Colonic mucosa (tissue), 4 donors: ENCODE results near the gene DYNLT4. TPM values are rescaled to one million over a fixed set of nuclear protein-coding genes. Genes with fewer than 3 reads are reported as not detected.

Source experiments
- DNase-seq: peaks from one replicate; pipeline ENCODE4 v3.0.0-alpha.2; 2020
- H3K27ac ChIP-seq: fragments of 200-600 bp; one replicate; pipeline ENCODE4 v1.8.0; 2021
- H3K27me3 ChIP-seq: fragments of 200-600 bp; one replicate; pipeline ENCODE4 v1.8.0; 2021
- H3K36me3 ChIP-seq: fragments of 200-600 bp; one replicate; pipeline ENCODE4 v1.8.0; 2021
- H3K4me1 ChIP-seq: fragments of 200-600 bp; one replicate; pipeline ENCODE4 v1.8.0; 2021; ENCODE audit warnings: mild to moderate bottlenecking
- H3K4me3 ChIP-seq: fragments of 200-600 bp; one replicate; pipeline ENCODE4 v1.8.0; 2021
- H3K9ac ChIP-seq, 2 donors: one replicate each; pipeline ENCODE4 v1.7.0; 2013; ENCODE audit warnings: control low read depth in 2 of 2, low read depth in 2 of 2, low read length in 2 of 2
- H3K9me3 ChIP-seq: fragments of 200-600 bp; one replicate; pipeline ENCODE4 v1.8.0; 2021
- intact Hi-C: fragments of 100-400 bp; cut with DNase I; formaldehyde crosslinking; loops from one replicate; pipeline ENCODE4 v1.14.1; 2022
- total RNA-seq, 2 donors: library from RNA; stranded (reverse); fragmentation: NEBNext Ultra II Directional in 1 of 2; extraction: Animal tissue kit (Norgen Biotek cat#: 25700) in 1 of 2; gene quantifications; one replicate each; pipeline ENCODE4 v1.2.1, GENCODE V29; 2021
- TF ChIP-seq, protein P1 (sequence below): fragments of 200-600 bp; IDR thresholded peaks from one replicate; pipeline ENCODE4 v1.8.0; 2022; ENCODE audit warnings: antibody characterized with exemption, mild to moderate bottlenecking
- donor health status: healthy.
- donor health status: DM: no; HTN: no; CAD: no.
- donor health status: DM: no; HTN: no; CAD: no.

DYNLT4 gene
- total RNA-seq, 2 donors from 2014 or later, result 0.35 to 0.56 TPM

GRCh38 chr1:44778705-44779576 is 28.2 kb downstream of the DYNLT4 start:
- intact Hi-C loops, result no loop called here
- H3K4me3 ChIP-seq, result no peak overlapping the region

GRCh38 chr1:44777969-44778635 is 29.0 kb downstream of the DYNLT4 start:
- DNase-seq, result no peak
- no peak overlapping the region for H3K9ac ChIP-seq
- H3K9me3 ChIP-seq, result no peaks in the 10 kb centered on the region
- H3K36me3 ChIP-seq, result peaks cover 19% of the 10 kb centered on the region
- intact Hi-C loops, result no loop called here
- H3K4me3 ChIP-seq, result no peak overlapping the region
- H3K4me1 ChIP-seq, result peaks cover 6% of the 10 kb centered on the region
- H3K27ac ChIP-seq, result no peak overlapping the region
- H3K27me3 ChIP-seq, result no peaks in the 10 kb centered on the region
- TF ChIP-seq, protein P1, sequence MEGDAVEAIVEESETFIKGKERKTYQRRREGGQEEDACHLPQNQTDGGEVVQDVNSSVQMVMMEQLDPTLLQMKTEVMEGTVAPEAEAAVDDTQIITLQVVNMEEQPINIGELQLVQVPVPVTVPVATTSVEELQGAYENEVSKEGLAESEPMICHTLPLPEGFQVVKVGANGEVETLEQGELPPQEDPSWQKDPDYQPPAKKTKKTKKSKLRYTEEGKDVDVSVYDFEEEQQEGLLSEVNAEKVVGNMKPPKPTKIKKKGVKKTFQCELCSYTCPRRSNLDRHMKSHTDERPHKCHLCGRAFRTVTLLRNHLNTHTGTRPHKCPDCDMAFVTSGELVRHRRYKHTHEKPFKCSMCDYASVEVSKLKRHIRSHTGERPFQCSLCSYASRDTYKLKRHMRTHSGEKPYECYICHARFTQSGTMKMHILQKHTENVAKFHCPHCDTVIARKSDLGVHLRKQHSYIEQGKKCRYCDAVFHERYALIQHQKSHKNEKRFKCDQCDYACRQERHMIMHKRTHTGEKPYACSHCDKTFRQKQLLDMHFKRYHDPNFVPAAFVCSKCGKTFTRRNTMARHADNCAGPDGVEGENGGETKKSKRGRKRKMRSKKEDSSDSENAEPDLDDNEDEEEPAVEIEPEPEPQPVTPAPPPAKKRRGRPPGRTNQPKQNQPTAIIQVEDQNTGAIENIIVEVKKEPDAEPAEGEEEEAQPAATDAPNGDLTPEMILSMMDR, result no peak

More at GRCh38 chr1:44778705-44779576, 28.2 kb downstream of the DYNLT4 start:
- TF ChIP-seq, protein P1, result no peak
- Histone ChIP-seq H3K27ac (no peak overlapping the region), H3K27me3 (no peaks in the 10 kb centered on the region), H3K4me1 (peaks cover 6% of the 10 kb centered on the region), H3K36me3 (peaks cover 19% of the 10 kb centered on the region), H3K9ac (no peak overlapping the region), H3K9me3 (no peaks in the 10 kb centered on the region)
- DNase-seq, result no peak

GRCh38 chr1:44777547-44777946 is 29.6 kb downstream of the DYNLT4 start:
- DNase-seq, result no peak
- peaks cover 6% of the 10 kb centered on the region for H3K4me1 ChIP-seq
- H3K27me3 ChIP-seq, result no peaks in the 10 kb centered on the region
- intact Hi-C loops, result no loop called here
- no peaks in the 10 kb centered on the region for H3K9me3 ChIP-seq
- H3K27ac ChIP-seq, result no peak overlapping the region
- H3K36me3 ChIP-seq, result peaks cover 19% of the 10 kb centered on the region
- TF ChIP-seq, protein P1, result no peak
- H3K4me3 ChIP-seq, result no peak overlapping the region
- H3K9ac ChIP-seq, result peak overlapping the region in 1 of 2 donors; percentile 95

- Histone ChIP-seq H3K9me3 (no peaks in the 10 kb centered on the region), H3K4me1 (peaks cover 6% of the 10 kb centered on the region), H3K9ac (peak overlapping the region; percentile 92 to 95), H3K27ac (peak overlapping the region; percentile 81), H3K36me3 (peaks cover 19% of the 10 kb centered on the region), H3K4me3 (peak overlapping the region; percentile 70), H3K27me3 (no peaks in the 10 kb centered on the region)
- TF ChIP-seq, protein P1, result no peak
- intact Hi-C loops, result no loop called here
- DNase-seq, result no peak
These were observed 30.5 kb downstream of the DYNLT4 start for GRCh38 chr1:44776730-44777068.

GRCh38 chr1:44775930-44776729 is 31.0 kb downstream of the DYNLT4 start:
- intact Hi-C loops, result no loop called here
- peaks cover 19% of the 10 kb centered on the region for H3K36me3 ChIP-seq
- DNase-seq, result peak; percentile 38

More at GRCh38 chr1:44775930-44776729, 31.0 kb downstream of the DYNLT4 start:
- TF ChIP-seq, protein P1, result no peak
- Histone ChIP-seq H3K9me3 (no peaks in the 10 kb centered on the region), H3K4me1 (peaks cover 6% of the 10 kb centered on the region), H3K27me3 (no peaks in the 10 kb centered on the region), H3K9ac (peak overlapping the region; percentile 92 to 95), H3K4me3 (peak overlapping the region; percentile 70), H3K27ac (peak overlapping the region; percentile 81)
